HG03097 (cell line): ENCODE results near the gene THBS1.

Experiments used
- ATAC-seq: cut with Tn5 transposase; IDR thresholded peaks from one replicate; pipeline ENCODE4 v1.9.1; 2021; ENCODE audit not compliant: unreplicated experiment, low FRiP score

THBS1 gene

DNA sequence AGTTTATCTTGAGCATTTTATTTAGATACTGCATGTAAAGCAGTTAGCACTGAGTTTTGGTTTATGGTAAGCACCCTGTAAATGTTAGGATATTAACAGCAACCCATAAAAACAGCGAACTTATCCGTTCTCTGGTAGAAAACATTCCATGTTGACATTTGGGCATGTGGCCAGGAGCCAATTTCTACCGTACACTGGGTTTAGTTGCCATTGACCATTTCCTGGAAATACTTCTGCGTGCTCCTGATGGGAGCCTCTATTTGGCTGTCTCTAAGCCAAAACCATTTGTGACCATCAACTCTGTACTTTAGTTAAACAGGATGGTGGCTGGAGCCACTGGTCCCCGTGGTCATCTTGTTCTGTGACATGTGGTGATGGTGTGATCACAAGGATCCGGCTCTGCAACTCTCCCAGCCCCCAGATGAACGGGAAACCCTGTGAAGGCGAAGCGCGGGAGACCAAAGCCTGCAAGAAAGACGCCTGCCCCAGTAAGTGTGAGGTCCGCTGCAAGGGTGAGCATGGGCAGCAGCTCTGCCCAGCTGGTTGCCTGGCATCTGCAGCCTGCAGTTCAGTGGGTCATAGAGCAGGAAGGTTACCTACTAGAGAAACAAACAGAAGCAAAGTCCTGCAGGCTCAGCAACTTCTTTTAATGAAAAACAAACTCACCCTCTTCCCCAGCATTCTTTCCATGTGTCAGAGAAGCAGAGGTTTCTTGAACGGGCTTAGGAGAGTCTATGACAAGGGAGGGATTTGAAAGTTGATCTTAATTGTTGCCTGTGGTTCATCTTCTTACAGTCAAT lies 7.1 kb downstream of the THBS1 start:
- ATAC-seq, result no peak

DNA sequence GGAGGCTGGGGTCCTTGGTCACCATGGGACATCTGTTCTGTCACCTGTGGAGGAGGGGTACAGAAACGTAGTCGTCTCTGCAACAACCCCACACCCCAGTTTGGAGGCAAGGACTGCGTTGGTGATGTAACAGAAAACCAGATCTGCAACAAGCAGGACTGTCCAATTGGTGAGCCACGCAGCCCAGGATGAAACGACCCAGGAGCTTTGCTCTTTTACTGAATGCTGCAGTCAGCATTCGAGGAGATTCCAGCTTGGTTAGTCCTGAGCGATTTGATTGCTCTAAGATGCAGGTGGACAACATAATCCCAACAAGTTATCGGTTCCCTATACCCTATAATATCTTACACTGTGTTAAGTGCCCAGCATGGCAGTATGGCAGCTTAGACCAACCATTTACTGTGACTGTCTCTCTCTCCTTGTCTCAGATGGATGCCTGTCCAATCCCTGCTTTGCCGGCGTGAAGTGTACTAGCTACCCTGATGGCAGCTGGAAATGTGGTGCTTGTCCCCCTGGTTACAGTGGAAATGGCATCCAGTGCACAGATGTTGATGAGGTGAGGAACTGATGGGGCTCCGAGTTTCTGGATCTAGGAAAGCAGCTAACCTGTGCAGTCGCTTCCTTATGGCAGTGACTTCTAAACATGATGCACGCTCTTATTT lies 7.8 kb downstream of the THBS1 start:
- ATAC-seq, result no peak

DNA sequence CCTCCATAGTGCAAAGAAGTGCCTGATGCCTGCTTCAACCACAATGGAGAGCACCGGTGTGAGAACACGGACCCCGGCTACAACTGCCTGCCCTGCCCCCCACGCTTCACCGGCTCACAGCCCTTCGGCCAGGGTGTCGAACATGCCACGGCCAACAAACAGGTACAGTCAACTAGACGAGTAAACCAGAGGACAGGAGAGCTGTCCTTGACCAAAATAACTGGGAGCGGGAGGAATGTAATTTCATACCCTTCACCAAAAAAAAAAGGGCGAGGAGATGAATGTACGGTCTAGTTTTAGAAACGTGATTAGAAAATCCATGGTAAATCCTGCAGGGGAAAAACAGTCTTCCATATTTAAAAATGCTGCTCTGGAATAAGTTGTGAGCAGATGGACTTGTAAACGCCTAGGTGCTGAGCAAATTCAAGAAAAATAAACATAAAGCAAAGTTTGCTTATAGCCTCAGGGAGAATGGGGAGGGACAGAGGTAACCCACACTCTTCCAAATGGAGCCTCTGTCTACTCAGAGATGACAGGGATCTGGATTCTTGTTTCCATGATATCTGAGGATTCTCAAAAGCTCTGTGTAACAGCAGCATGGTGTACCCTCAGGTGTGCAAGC lies 8.4 kb downstream of the THBS1 start:
- no peak for ATAC-seq

DNA sequence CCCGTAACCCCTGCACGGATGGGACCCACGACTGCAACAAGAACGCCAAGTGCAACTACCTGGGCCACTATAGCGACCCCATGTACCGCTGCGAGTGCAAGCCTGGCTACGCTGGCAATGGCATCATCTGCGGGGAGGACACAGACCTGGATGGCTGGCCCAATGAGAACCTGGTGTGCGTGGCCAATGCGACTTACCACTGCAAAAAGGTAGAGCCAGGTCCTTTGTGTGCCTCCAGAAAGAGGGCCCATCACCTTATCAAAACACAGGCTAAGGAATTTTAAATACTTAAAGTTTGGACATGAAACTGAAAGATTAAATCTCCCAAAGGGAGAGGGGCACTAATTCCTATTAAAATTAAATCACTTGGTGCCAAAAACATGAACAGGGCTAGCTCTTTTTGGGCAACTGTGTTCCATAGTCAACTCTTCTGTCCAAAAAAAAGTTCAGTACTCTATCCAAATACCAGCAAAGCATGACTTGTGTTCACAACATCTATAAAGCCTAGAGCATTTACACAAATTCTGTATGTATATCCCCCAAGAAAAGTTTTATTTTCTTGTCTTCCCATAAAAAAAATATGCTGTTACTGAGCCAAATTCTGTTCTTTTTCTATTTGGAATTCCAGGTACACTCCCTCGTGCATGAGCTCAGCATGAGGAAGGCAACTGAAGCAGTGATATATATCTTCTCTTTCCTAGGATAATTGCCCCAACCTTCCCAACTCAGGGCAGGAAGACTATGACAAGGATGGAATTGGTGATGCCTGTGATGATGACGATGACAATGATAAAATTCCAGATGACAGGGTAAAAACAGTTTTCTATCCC lies 9.2 kb downstream of the THBS1 start:
- ATAC-seq, result no peak

DNA sequence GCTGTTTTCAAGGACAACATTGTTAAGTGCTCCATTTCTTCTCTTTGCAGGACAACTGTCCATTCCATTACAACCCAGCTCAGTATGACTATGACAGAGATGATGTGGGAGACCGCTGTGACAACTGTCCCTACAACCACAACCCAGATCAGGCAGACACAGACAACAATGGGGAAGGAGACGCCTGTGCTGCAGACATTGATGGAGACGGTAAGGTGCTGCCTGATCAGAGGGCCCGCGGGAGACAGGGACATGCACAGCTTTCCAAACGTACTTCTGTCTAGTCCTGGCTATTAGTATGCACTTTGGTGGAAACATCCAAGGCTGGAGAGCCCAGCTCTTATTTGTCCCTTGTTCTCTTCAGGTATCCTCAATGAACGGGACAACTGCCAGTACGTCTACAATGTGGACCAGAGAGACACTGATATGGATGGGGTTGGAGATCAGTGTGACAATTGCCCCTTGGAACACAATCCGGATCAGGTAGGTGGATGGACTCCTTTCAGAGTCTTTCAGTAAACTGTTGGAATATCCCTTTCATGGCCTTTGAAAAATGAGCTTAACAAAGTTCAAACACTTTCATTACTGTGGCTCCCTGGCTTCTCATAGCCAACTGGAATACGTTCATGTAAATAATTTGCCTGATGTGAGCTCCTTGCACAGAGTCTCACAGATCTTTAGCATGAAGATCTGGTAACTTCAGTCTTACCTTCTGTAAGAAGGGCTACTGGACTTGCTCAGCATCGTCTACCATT lies 10.4 kb downstream of the THBS1 start:
- no peak for ATAC-seq

DNA sequence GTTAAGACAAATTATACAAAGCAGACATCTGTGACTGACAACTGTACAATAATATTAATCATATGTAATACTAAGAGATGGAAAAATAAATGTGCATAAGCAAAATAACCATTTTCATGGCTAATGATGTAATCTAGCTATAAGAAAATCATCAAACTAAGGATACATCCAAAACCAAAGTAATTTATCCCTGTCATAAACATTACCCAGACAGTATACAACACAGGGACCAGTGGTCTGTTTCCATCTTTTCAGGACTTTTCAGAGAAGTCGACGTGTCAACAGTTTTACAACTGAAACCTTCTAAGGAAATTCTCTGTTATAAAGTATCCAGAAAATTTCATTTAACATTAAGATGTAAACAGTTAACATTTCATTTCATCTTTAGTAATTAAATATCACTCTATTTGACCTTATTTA lies 11.0 kb downstream of the THBS1 start:
- no peak for ATAC-seq

DNA sequence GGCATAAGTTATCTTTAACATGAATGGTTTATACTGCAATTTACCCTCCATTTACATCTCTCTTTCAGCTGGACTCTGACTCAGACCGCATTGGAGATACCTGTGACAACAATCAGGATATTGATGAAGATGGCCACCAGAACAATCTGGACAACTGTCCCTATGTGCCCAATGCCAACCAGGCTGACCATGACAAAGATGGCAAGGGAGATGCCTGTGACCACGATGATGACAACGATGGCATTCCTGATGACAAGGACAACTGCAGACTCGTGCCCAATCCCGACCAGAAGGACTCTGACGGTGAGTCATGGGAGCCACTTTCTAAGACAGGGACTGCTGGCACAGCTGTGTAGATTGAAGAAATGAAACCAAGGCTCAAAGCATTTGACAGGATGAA lies 11.6 kb downstream of the THBS1 start:
- ATAC-seq, result no peak

DNA sequence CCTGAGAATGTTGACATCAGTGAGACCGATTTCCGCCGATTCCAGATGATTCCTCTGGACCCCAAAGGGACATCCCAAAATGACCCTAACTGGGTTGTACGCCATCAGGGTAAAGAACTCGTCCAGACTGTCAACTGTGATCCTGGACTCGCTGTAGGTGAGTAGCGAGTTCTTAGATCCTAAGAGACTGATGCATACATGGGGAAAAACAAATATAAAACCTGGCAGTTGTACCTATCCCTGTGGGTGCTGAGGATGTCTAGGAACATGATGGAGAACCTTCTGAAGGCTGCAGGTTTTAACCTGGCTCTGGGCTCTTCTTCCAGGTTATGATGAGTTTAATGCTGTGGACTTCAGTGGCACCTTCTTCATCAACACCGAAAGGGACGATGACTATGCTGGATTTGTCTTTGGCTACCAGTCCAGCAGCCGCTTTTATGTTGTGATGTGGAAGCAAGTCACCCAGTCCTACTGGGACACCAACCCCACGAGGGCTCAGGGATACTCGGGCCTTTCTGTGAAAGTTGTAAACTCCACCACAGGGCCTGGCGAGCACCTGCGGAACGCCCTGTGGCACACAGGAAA lies 12.3 kb downstream of the THBS1 start:
- no peak for ATAC-seq

DNA sequence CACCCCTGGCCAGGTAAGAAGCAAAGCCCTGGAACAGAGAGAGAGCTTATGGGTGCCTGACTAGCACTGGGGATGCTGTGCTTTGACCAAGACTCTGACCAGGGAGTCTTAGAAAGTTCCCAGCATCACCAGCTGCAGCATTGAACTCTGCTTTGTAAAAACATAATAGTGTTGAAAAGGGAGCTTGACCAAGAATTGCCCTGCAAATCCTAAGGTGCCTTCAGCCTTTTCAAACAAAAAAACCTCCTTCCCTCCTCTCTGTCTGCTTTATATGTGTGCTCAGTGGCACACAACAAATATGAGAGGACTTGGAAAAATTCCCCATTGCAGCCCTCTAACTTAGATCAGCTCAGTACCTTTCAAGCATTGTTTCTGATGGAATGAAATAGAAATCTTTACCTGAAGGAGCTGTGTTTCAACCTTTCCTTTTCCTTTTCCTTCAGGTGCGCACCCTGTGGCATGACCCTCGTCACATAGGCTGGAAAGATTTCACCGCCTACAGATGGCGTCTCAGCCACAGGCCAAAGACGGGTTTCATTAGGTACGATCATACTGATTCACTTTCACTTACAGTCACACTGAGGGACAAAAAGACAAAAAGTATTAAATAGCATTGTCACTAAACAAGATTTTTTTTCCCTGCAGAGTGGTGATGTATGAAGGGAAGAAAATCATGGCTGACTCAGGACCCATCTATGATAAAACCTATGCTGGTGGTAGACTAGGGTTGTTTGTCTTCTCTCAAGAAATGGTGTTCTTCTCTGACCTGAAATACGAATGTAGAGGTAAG lies 13.0 kb downstream of the THBS1 start:
- ATAC-seq, result no peak

DNA sequence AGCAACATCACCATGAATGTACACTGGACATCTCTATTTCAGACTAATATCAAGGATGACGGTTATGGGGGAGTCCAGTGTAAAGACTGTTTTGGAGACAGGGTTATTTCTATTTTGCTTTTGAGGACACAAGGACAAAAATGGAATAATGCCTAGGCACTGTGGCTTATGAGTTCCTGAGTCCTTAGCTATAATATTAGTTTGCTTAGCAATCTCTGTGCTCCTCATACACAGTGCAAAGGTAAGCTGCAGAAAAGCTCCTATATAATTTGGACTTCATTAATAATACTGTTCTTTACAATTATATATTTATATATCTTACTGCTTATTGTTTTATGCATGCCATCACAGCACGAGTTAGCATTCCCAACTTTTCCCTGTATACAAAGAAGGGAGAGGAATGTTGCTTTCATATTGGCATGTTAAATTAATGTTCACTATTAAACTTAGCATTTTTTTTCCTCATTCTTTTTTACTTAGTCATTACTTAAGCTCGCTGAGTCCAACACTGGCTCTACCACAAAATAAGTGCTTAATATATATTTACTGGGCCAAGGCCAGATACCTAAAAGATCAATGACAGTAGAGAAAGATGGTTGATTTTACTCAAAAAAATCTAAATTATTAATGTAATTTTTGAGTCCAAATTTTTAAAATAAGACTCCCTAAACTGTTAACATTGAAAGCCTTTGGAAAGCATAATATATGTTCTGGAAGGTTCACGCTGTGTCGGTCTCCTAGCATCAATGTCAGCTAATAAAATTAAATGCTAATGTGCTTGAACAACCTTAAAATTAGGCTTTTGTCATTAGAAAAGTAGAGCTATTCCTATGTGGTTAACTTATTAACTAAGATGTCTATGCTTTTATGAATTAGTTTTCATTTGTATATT lies 13.8 kb downstream of the THBS1 start:
- ATAC-seq, result no peak

DNA sequence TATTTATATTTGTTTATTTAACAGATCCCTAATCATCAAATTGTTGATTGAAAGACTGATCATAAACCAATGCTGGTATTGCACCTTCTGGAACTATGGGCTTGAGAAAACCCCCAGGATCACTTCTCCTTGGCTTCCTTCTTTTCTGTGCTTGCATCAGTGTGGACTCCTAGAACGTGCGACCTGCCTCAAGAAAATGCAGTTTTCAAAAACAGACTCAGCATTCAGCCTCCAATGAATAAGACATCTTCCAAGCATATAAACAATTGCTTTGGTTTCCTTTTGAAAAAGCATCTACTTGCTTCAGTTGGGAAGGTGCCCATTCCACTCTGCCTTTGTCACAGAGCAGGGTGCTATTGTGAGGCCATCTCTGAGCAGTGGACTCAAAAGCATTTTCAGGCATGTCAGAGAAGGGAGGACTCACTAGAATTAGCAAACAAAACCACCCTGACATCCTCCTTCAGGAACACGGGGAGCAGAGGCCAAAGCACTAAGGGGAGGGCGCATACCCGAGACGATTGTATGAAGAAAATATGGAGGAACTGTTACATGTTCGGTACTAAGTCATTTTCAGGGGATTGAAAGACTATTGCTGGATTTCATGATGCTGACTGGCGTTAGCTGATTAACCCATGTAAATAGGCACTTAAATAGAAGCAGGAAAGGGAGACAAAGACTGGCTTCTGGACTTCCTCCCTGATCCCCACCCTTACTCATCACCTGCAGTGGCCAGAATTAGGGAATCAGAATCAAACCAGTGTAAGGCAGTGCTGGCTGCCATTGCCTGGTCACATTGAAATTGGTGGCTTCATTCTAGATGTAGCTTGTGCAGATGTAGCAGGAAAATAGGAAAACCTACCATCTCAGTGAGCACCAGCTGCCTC lies 14.7 kb downstream of the THBS1 start:
- ATAC-seq, result no peak

DNA sequence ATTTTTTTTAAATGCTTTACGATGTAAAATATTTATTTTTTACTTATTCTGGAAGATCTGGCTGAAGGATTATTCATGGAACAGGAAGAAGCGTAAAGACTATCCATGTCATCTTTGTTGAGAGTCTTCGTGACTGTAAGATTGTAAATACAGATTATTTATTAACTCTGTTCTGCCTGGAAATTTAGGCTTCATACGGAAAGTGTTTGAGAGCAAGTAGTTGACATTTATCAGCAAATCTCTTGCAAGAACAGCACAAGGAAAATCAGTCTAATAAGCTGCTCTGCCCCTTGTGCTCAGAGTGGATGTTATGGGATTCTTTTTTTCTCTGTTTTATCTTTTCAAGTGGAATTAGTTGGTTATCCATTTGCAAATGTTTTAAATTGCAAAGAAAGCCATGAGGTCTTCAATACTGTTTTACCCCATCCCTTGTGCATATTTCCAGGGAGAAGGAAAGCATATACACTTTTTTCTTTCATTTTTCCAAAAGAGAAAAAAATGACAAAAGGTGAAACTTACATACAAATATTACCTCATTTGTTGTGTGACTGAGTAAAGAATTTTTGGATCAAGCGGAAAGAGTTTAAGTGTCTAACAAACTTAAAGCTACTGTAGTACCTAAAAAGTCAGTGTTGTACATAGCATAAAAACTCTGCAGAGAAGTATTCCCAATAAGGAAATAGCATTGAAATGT lies 15.6 kb downstream of the THBS1 start:
- ATAC-seq, result no peak

DNA sequence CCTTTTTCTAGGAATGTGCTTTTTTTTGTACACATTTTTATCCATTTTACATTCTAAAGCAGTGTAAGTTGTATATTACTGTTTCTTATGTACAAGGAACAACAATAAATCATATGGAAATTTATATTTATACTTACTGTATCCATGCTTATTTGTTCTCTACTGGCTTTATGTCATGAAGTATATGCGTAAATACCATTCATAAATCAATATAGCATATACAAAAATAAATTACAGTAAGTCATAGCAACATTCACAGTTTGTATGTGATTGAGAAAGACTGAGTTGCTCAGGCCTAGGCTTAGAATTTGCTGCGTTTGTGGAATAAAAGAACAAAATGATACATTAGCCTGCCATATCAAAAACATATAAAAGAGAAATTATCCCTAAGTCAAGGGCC lies 16.5 kb downstream of the THBS1 start:
- no peak for ATAC-seq

DNA sequence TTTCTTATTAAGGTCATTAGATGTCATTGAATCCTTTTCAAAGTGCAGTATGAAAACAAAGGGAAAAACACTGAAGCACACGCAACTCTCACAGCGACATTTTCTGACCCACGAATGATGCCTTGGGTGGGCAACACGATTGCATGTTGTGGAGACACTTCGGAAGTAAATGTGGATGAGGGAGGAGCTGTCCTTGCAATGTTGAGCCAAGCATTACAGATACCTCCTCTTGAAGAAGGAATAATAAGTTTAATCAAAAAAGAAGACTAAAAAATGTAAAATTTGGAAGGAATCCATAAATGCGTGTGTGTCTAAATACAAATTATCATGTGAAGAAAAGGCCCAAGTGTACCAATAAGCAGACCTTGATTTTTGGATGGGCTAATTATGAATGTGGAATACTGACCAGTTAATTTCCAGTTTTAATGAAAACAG lies 16.9 kb downstream of the THBS1 start:
- no peak for ATAC-seq

DNA sequence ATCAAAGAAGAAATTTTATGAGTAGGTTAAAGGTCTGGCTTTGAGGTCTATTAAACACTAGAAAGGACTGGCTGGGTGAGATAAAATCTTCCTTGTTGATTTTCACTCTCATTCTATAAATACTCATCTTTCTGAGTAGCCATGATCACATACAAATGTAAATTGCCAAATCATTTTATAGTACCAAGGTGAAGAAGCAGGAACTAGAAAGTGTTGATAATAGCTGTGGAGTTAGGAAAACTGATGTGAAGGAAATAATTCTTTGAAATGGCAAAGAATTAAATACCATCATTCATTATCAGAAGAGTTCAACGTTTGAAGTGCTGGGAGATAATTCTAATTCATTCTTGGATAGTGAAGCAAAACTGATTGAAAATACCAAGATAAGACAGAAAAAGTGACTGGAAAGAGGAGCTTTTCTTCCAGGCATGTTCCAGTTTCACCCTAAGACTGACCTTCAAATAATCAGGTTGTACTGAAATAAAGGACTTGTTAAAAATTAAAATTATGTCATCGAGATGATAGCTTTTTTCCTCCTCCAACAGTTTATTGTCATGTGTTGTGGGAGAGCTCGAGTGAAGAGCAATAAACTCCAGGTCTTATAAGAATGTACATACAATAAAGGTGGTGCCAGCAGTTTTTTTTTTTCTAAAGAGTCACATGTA lies 17.4 kb downstream of the THBS1 start:
- ATAC-seq, result no peak
